HG02885 (cell line): ENCODE results near the gene CCL2.

Source experiments
- ATAC-seq: cut with Tn5 transposase; IDR thresholded peaks from one replicate; pipeline ENCODE4 v1.9.1; 2021; ENCODE audit warnings: mild to moderate bottlenecking; ENCODE audit not compliant: unreplicated experiment, poor library complexity

CCL2 gene

GRCh38 chr17:34260861-34261260 lies 5.8 kb downstream of the CCL2 start:
- ATAC-seq = no peak

GRCh38 chr17:34261568-34262337 lies 6.7 kb downstream of the CCL2 start:
- no peak for ATAC-seq

DNA sequence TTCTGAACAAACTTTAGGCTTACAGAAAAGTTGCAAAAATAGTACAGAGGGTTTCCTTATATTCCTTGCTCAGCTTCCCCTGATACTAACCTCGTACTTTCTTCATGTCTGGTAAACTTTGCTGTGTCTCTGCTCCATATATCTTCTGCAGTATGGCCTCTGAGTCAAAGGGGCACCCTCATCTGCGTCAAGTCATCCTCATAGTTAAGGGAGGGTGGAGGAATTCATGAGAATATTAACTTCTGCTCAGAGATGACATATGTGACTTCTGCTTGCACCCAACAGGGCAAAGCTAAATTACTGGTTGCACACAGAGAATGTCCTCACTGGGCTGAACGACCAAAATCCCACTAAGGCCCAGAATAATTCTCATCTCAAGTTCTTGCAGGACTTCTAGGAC lies 10.6 kb downstream of the CCL2 start:
- ATAC-seq = no peak

GRCh38 chr17:34269969-34270368 lies 14.9 kb downstream of the CCL2 start, which contains the start of gene CCL7:
Gene CCL7 (plus strand): TSS chr17:34270221. CDS start chr17:34270291, 70 bp downstream.
- no peak for ATAC-seq

DNA sequence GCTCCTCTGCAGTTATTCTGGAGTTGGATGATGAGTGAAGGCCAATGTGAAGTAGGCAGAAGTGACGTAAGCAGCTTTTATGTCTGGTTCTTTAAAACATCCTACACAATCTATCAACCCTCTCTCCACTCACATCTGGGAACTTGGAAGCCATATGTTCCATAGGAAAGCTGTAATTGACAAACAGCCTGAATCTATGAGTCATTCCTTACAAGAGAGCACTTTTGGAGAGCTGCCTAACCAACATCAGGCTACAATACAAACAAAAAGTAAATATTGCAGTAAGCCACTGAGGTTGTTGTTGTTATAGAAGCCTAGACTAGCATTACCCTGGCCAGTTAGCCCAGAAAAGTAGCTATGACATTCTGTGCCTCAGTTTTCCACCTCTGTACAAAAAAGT lies 20.8 kb downstream of the CCL2 start:
- ATAC-seq = no peak

DNA sequence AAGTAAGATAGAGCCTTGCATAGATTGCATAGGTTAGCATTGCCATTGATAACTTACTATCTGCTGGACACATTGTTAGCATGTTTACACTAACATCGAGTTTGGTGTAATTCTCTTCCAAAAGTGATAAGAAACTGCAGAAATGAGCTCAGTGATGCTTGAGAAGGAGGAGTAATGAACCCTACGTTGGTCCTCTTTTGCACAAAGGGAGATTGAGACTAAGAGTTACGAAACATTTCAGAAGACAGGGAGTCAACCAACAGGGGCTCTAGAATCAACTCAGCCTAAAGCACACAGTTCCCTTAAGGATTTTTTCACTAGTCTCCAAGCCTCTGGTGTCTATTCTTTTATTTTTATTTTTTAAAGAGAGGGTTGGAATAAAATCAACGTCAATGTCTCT lies 21.7 kb downstream of the CCL2 start:
- no peak for ATAC-seq

DNA sequence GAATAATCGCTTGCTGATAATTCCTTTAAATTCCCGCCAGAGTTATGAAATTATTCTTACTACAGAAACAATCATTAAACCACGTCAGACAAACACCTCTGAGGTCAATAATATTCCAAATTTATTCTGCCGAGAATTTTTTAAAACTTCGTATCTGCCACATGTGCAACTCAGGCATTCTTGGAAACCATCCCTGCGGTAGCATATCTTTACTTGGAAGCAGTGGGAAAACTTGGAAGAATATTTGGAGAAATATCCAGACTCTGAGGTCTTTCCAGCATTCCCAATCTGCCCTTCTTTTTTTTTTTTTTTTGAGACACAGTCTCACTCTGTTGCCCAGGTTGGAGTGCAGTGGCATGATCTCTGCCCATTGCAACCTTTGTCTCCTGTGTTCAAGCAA lies 28.5 kb downstream of the CCL2 start:
- no peak for ATAC-seq

DNA sequence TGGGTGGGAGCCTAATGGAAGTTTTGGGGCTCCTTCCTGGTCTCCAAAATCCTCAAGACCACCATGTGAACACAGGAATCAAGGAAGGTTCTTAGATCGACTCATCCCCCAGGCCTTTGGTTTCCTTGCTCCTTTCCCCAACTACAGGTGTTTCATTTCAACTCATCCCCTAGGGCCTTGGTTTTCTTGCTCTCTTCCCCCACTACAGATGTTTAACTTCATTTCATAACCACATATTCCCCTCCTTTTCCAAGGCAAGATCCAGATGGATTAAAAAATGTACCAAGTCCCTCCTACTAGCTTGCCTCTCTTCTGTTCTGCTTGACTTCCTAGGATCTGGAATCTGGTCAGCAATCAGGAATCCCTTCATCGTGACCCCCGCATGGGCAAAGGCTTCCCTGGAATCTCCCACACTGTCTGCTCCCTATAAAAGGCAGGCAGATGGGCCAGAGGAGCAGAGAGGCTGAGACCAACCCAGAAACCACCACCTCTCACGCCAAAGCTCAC lies 30.3 kb downstream of the CCL2 start, which contains the start of gene CCL11:
Gene CCL11, plus strand, starts transcription at position 457 of the 507 bp plus-strand sequence. CDS start 67 bp downstream, outside the sequence.
- ATAC-seq = no peak

GRCh38 chr17:34287875-34288274 lies 32.8 kb downstream of the CCL2 start:
- ATAC-seq = no peak

- ATAC-seq = no peak
Observed at GRCh38 chr17:34290586-34290985, 35.5 kb downstream of the CCL2 start.

GRCh38 chr17:34291721-34292348 lies 36.8 kb downstream of the CCL2 start:
- no peak for ATAC-seq

GRCh38 chr17:34299027-34299426 lies 43.9 kb downstream of the CCL2 start:
- ATAC-seq = no peak

GRCh38 chr17:34299956-34300577 lies 45.0 kb downstream of the CCL2 start:
- ATAC-seq = no peak

GRCh38 chr17:34300652-34301370 lies 45.7 kb downstream of the CCL2 start:
- ATAC-seq = no peak

- ATAC-seq = no peak
Observed at GRCh38 chr17:34301986-34302385, 46.9 kb downstream of the CCL2 start.

- no peak for ATAC-seq
Observed at GRCh38 chr17:34302636-34303035, 47.6 kb downstream of the CCL2 start.

- no peak for ATAC-seq
Observed at GRCh38 chr17:34303606-34304005, 48.5 kb downstream of the CCL2 start.

DNA sequence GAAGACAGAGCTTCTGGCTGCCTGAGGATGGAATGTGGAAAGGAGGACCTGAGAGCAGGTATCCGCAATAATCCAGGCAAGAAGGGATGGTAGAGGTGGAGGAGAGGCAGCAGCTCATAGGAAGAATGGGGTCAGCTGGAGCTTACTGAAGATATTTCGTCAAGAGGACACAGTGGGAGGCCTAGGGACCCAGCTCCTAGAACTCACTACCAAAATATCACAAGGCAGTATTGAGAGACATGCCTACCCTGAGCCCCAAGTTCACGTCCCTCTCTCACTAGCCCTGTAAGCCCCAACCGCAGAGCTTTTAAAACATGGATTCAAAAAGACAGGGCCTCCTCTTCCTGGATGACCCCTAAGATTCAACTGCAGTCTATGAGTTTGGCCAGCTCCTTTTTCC lies 50.0 kb downstream of the CCL2 start:
- no peak for ATAC-seq

GRCh38 chr17:34305606-34306005 lies 50.5 kb downstream of the CCL2 start:
- no peak for ATAC-seq

GRCh38 chr17:34306466-34306865 lies 51.4 kb downstream of the CCL2 start:
- ATAC-seq = no peak
